Osteocyte (in vitro differentiated cells): ENCODE results near the gene B4GALNT2. TPM values are rescaled to one million over a fixed set of nuclear protein-coding genes. Genes with fewer than 3 reads are reported as not detected.

ENCODE experiments used
- DNase-seq: peaks from one replicate; pipeline ENCODE4 v3.0.0; 2021; ENCODE audit warnings: mixed read lengths; ENCODE audit not compliant: unreplicated experiment; ENCODE audit errors: extremely low spot score
- H3K27ac Mint-ChIP-seq: one replicate; pipeline ENCODE4 v1.8.0; 2021; ENCODE audit warnings: mild to moderate bottlenecking, mixed read lengths; ENCODE audit not compliant: unreplicated experiment
- H3K27me3 Mint-ChIP-seq: one replicate; pipeline ENCODE4 v1.8.0; 2021; ENCODE audit warnings: mixed read lengths; ENCODE audit not compliant: unreplicated experiment
- H3K36me3 Mint-ChIP-seq: one replicate; pipeline ENCODE4 v1.8.0; 2021; ENCODE audit warnings: mixed read lengths; ENCODE audit not compliant: unreplicated experiment
- H3K4me1 Mint-ChIP-seq: one replicate; pipeline ENCODE4 v1.8.0; 2021; ENCODE audit warnings: mixed read lengths; ENCODE audit not compliant: unreplicated experiment
- H3K4me3 Mint-ChIP-seq: one replicate; pipeline ENCODE4 v1.8.0; 2021; ENCODE audit warnings: mild to moderate bottlenecking, moderate library complexity, mixed read lengths; ENCODE audit not compliant: unreplicated experiment
- H3K9me3 Mint-ChIP-seq: one replicate; pipeline ENCODE4 v1.8.0; 2021; ENCODE audit warnings: mixed read lengths; ENCODE audit not compliant: unreplicated experiment
- total RNA-seq: library from RNA; stranded (reverse); gene quantifications from 2 replicates; pipeline ENCODE4 v1.2.1, GENCODE V29; 2021
- TF ChIP-seq, protein P1 (sequence below): fragments of 200-600 bp; sonication (generic); IDR thresholded peaks from 2 replicates; pipeline ENCODE4 v1.5.0; 2021; ENCODE audit warnings: antibody characterized with exemption, mild to moderate bottlenecking, moderate library complexity

B4GALNT2 gene
- total RNA-seq, 1 donor from 2014 or later: 0.03 TPM

DNA sequence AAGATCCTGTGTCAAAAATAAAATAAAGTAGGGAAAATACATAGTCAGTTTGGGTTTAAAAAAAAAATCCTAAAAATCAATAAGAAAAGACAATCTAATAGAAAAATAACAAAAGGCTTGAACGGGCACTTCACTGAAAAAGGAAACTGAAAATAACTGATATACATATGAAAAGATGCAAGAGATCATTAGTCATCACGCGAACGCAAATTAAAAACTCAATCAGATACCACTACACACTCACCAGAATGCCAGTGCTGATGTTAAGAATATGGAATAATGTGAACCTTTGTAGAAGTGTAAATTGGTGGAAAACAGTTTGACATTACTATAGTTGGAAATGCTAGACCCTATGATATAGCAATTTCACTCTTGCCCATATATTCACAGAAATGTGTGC lies 63.2 kb downstream of the B4GALNT2 start:
- DNase-seq: no peak
- no peaks in the 10 kb centered on the region for H3K36me3 Mint-ChIP-seq
- H3K4me1 Mint-ChIP-seq: peaks cover 7% of the 10 kb centered on the region
- H3K27ac Mint-ChIP-seq: no peak overlapping the region
- H3K27me3 Mint-ChIP-seq: no peaks in the 10 kb centered on the region
- TF ChIP-seq, protein P1, sequence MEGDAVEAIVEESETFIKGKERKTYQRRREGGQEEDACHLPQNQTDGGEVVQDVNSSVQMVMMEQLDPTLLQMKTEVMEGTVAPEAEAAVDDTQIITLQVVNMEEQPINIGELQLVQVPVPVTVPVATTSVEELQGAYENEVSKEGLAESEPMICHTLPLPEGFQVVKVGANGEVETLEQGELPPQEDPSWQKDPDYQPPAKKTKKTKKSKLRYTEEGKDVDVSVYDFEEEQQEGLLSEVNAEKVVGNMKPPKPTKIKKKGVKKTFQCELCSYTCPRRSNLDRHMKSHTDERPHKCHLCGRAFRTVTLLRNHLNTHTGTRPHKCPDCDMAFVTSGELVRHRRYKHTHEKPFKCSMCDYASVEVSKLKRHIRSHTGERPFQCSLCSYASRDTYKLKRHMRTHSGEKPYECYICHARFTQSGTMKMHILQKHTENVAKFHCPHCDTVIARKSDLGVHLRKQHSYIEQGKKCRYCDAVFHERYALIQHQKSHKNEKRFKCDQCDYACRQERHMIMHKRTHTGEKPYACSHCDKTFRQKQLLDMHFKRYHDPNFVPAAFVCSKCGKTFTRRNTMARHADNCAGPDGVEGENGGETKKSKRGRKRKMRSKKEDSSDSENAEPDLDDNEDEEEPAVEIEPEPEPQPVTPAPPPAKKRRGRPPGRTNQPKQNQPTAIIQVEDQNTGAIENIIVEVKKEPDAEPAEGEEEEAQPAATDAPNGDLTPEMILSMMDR: no peak
- H3K4me3 Mint-ChIP-seq: no peak overlapping the region
- no peaks in the 10 kb centered on the region for H3K9me3 Mint-ChIP-seq

DNA sequence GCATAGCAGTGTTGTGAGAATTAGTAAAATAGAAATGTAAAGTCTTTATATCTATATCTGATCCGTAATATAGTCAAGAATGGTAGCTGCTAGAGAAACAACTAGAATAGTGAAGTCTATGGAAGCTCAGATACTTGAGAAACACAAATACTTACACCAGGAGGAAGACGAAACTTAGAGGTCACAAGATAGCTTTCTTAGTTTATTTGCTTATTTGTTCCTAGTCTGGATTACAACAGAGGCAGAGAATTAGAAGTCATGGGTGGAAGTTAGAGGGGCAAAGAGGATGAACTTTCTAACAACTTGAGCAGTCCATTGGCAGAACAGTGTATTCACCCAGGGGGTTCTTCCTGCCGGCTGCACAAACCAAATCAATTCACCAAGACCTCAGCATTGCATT lies 64.0 kb downstream of the B4GALNT2 start:
- Mint-ChIP-seq H3K9me3 (no peaks in the 10 kb centered on the region), H3K4me3 (no peak overlapping the region), H3K27me3 (no peaks in the 10 kb centered on the region), H3K27ac (no peak overlapping the region), H3K4me1 (peaks cover 5% of the 10 kb centered on the region), H3K36me3 (no peaks in the 10 kb centered on the region)
- no peak for DNase-seq
- TF ChIP-seq, protein P1: no peak

DNA sequence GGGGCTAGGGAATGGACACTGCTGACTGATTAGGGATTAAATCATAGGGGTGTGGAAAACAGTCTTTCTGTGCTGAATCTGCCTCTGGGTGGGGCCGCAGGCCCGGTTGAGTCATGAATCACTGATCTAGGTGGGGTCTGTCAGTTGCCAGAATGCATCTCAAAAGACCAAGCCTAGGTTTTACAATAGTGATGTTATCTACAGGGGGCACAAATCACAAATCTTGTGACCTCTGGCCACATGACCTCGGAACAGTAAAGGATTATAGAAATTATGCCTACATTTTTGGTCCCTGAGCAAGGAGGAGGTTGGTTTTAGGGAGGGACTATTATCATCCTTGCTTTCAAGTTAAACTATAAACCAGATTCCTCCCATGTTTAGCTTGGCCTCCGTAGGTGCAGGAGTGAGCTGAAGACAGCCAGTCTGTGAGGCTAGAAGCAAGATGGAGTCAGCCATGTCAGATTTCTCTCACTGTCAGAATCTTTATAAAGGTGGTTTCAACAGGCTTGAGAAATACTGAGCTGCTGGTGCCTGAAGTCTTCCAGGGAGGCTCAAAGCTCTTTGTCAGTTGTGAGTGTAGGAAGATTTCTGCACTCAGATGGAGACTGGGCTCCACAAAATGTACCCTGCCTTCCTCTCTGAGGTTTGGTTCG lies 64.9 kb downstream of the B4GALNT2 start:
- DNase-seq: no peak
- Mint-ChIP-seq H3K4me1 (peaks cover 5% of the 10 kb centered on the region), H3K27ac (no peak overlapping the region), H3K36me3 (no peaks in the 10 kb centered on the region), H3K9me3 (no peaks in the 10 kb centered on the region), H3K4me3 (no peak overlapping the region), H3K27me3 (peaks cover 7% of the 10 kb centered on the region)
- TF ChIP-seq, protein P1: no peak

DNA sequence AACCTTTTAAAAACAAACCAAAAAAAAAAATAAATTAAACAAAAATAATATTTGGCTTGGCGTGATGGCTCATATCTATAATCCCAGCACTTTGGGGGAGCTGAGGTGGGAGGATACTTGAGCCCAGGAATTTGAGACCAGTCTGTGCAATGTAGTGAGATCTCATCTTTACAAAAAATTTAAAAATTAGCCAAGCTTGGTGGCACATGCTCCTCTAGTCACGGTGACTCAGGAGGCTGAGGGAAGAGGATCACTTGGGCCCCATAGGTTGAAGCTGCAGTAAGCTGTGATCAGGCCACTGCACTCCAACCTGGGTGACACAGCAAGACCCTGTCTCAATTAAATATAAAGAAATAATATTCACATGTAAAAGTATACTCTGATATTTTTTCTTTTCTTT lies 65.6 kb downstream of the B4GALNT2 start:
- no peaks in the 10 kb centered on the region for H3K9me3 Mint-ChIP-seq
- TF ChIP-seq, protein P1: no peak
- H3K4me1 Mint-ChIP-seq: peaks cover 5% of the 10 kb centered on the region
- no peaks in the 10 kb centered on the region for H3K36me3 Mint-ChIP-seq
- DNase-seq: no peak
- no peak overlapping the region for H3K27ac Mint-ChIP-seq
- no peak overlapping the region for H3K4me3 Mint-ChIP-seq
- peaks cover 15% of the 10 kb centered on the region for H3K27me3 Mint-ChIP-seq

DNA sequence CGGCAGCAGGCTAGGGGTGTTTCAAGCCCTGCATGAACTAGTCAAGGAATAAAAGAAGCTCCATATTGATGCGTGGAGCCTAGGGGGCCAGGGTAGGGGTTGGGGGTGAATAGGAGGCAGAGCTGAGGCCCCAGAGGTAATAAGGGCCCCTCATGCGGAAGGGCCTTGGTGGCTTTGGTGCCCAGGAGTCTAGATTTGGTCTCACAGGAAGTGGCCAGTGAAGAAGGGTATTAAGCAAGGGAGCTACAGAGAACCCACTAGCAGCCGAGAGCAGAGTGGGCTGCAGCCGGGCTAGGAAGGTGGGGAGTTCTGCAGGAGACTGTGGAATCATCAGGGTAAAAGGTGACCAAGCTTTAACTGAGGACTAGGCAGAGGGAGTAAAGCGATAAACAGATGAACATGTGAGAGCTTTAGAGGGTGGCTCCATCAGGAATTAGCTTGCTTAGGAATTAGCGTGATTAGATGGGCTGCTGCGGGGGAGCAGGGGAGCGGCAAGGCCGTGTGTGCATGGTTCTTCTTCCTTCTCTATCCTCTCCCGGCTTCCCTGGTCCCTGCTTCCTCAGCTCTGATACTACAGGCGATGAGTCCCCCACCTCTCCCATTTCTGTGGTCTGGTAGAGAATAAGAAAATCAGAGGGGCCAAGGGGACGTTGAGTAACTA lies 68.0 kb downstream of the B4GALNT2 start:
- H3K9me3 Mint-ChIP-seq: no peaks in the 10 kb centered on the region
- H3K36me3 Mint-ChIP-seq: no peaks in the 10 kb centered on the region
- H3K4me1 Mint-ChIP-seq: no peaks in the 10 kb centered on the region
- TF ChIP-seq, protein P1: no peak
- H3K27ac Mint-ChIP-seq: no peak overlapping the region
- no peak overlapping the region for H3K4me3 Mint-ChIP-seq
- DNase-seq: no peak
- peaks cover 17% of the 10 kb centered on the region for H3K27me3 Mint-ChIP-seq
